IPS-18c (cell line): ENCODE measurements around the gene KCNG2.

Experiments used
- H3K4me3 ChIP-seq: 2 replicates; pipeline ENCODE4 v1.7.0; 2013; ENCODE audit warnings: low read depth, mild to moderate bottlenecking, low read length, moderate library complexity; ENCODE audit not compliant: insufficient read depth
- H3K9me3 ChIP-seq: one replicate; pipeline ENCODE4 v1.6.1; 2013; ENCODE audit warnings: mild to moderate bottlenecking, low read length, moderate library complexity; ENCODE audit not compliant: control insufficient read depth, insufficient read depth

KCNG2 gene

GRCh38 chr18:79912994-79913831, 115.5 kb downstream of the KCNG2 start:
- Histone ChIP-seq H3K9me3 (peaks cover 2% of the 10 kb centered on the region), H3K4me3 (no peak overlapping the region)

GRCh38 chr18:79914614-79915160, 116.9 kb downstream of the KCNG2 start:
- Histone ChIP-seq H3K4me3 (no peak overlapping the region), H3K9me3 (peaks cover 2% of the 10 kb centered on the region)

- peaks cover 2% of the 10 kb centered on the region for H3K9me3 ChIP-seq
- no peak overlapping the region for H3K4me3 ChIP-seq
These were observed 117.7 kb downstream of the KCNG2 start for GRCh38 chr18:79915161-79916127.

- H3K4me3 ChIP-seq = no peak overlapping the region
- H3K9me3 ChIP-seq = peaks cover 2% of the 10 kb centered on the region
These were observed 118.4 kb downstream of the KCNG2 start for GRCh38 chr18:79916128-79916494.

- H3K9me3 ChIP-seq = no peaks in the 10 kb centered on the region
- no peak overlapping the region for H3K4me3 ChIP-seq
These were observed 118.9 kb downstream of the KCNG2 start for GRCh38 chr18:79916546-79917168.

- no peaks in the 10 kb centered on the region for H3K9me3 ChIP-seq
- no peak overlapping the region for H3K4me3 ChIP-seq
These were observed 119.6 kb downstream of the KCNG2 start for GRCh38 chr18:79917169-79917852.

GRCh38 chr18:79917853-79918614, 120.3 kb downstream of the KCNG2 start:
- no peak overlapping the region for H3K4me3 ChIP-seq
- H3K9me3 ChIP-seq = no peaks in the 10 kb centered on the region

GRCh38 chr18:79918615-79919011, 120.9 kb downstream of the KCNG2 start:
- Histone ChIP-seq H3K4me3 (no peak overlapping the region), H3K9me3 (no peaks in the 10 kb centered on the region)

- no peaks in the 10 kb centered on the region for H3K9me3 ChIP-seq
- H3K4me3 ChIP-seq = no peak overlapping the region
These were observed 121.4 kb downstream of the KCNG2 start for GRCh38 chr18:79919089-79919488.

GRCh38 chr18:79921984-79922965, 124.5 kb downstream of the KCNG2 start:
- H3K4me3 ChIP-seq = no peak overlapping the region

GRCh38 chr18:79922971-79923411, 125.3 kb downstream of the KCNG2 start:
- Histone ChIP-seq H3K4me3 (no peak overlapping the region), H3K9me3 (no peaks in the 10 kb centered on the region)

More at GRCh38 chr18:79921984-79922965, 124.5 kb downstream of the KCNG2 start:
- H3K9me3 ChIP-seq = no peaks in the 10 kb centered on the region

- Histone ChIP-seq H3K4me3 (no peak overlapping the region), H3K9me3 (no peaks in the 10 kb centered on the region)
These were observed 126.3 kb downstream of the KCNG2 start for GRCh38 chr18:79923896-79924585.

GRCh38 chr18:79924814-79925731, 127.3 kb downstream of the KCNG2 start:
- H3K9me3 ChIP-seq = peaks cover 2% of the 10 kb centered on the region
- no peak overlapping the region for H3K4me3 ChIP-seq

- Histone ChIP-seq H3K9me3 (peaks cover 2% of the 10 kb centered on the region), H3K4me3 (no peak overlapping the region)
These were observed 128.6 kb downstream of the KCNG2 start for GRCh38 chr18:79926306-79926705.
